ENCODE measurements around the gene ZIC5. TPM values are rescaled to one million over a fixed set of nuclear protein-coding genes. Genes with fewer than 3 reads are reported as not detected.
"Not testable (repeated sequence)": the region's sequence is repeated elsewhere in the genome, so short reads cannot be mapped to it uniquely, and the experiment has no call there.

ZIC5 gene
- total RNA-seq, 2 experiments from 2014 or later, result not detected

DNA sequence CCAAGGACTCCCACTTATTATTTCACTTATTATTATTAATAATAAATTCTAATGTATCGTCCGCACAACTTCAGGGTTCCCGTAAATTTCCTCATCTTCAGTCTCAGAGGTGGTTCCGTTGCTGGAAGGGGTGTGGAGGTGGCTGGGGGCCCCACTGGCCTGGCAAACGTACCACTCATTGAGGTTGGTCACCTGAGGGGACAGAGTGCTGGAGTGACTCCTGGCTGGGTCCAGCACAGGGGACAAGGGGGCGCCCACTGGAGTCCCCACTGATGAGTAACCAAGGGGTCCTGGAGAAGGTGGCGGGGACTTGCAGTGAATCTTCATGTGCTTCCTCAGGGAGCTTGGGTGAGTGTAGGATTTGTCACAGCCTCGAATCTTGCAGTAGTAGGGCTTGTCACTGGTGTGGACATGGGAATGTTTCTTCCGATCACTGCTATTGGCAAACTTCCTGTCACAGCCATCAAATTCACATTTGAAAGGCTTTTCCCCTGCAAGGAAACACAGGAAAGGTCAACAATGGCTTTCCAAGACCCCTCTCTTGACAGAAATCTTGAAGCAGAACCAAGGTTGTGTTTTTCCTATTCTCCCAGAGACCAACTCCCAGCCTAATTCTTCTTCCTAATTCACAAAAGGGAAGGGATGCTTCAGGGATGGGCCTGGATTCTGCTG is 6.1 kb downstream of the ZIC5 start:
- ChIA-PET CTCF (no interaction called here), POLR2A (no interaction called here)

GRCh38 chr13:99963816-99964339 is 7.7 kb downstream of the ZIC5 start:
- ChIA-PET CTCF (no interaction called here), POLR2A (no interaction called here)

- POLR2A ChIA-PET, result no interaction called here
- CTCF ChIA-PET, result no interaction called here
Measured at GRCh38 chr13:99962242-99962641, 9.3 kb downstream of the ZIC5 start.

GRCh38 chr13:99961636-99962035 is 9.9 kb downstream of the ZIC5 start:
- ChIA-PET POLR2A (no interaction called here), CTCF (no interaction called here)

DNA sequence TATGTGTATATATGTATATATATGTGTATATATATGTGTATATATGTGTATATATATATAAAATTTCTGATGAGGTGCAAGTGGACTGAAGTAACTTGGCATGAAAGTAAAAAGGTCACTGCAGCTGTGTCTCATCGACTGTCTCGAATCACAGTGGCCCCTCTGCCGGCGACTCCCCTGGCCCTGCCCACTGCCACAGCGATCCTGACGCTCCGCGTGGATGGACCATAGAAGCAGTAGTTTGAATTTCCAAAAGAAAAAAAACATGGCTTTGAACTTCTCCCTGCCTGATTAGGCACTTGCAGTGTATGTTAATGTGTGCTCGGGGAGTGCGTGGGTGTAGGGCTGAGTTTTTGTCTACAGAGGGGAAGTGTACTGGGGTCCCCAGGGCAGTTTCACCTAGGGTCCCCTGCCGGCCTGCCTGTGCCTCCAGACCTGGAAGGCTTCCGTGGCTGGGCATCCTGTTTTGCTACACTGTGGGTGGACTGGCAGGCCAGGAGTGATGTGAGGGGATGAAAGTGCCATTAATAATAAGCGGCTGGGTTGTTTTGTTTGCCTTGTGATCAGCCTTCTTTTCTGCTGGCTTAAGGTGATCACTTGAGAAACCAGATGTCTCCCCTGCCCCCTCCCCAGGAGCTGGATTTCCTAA is 10.8 kb downstream of the ZIC5 start:
- ChIA-PET POLR2A (no interaction called here), CTCF (no interaction called here)

- CTCF ChIA-PET, result no interaction called here
- POLR2A ChIA-PET, result no interaction called here
Measured at GRCh38 chr13:99959540-99960230, 11.9 kb downstream of the ZIC5 start.

DNA sequence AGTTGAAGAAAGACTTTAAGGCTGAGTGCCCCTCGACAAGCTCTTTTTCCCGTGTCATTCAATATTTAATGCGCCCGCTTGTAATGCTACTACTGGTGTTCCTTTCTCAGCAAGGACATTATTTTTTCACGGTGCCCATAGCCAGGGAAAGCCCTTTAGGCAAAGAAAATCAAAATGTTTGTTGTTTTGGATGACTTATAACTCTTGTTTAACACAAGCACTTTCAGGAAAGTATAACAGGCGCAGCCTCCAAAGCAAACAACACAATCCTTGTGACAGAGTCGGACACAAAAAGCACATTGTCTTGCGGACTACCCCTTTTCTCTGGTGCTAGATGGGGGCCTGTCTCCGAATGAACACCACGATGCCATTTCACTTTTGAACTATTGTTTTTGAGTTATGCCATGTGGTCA is 12.4 kb downstream of the ZIC5 start:
- ChIA-PET POLR2A (interaction anchor here (0.6 kb wide), 1 partner anchor 84 kb away, joined by 3 read pairs; no protein-coding TSS in a partner anchor), CTCF (no interaction called here)

GRCh38 chr13:99958406-99959126 is 13.0 kb downstream of the ZIC5 start:
- ChIA-PET POLR2A (interaction anchor here (0.6 kb wide), 1 partner anchor 85 kb away, joined by 3 read pairs; no protein-coding TSS in a partner anchor), CTCF (no interaction called here)

DNA sequence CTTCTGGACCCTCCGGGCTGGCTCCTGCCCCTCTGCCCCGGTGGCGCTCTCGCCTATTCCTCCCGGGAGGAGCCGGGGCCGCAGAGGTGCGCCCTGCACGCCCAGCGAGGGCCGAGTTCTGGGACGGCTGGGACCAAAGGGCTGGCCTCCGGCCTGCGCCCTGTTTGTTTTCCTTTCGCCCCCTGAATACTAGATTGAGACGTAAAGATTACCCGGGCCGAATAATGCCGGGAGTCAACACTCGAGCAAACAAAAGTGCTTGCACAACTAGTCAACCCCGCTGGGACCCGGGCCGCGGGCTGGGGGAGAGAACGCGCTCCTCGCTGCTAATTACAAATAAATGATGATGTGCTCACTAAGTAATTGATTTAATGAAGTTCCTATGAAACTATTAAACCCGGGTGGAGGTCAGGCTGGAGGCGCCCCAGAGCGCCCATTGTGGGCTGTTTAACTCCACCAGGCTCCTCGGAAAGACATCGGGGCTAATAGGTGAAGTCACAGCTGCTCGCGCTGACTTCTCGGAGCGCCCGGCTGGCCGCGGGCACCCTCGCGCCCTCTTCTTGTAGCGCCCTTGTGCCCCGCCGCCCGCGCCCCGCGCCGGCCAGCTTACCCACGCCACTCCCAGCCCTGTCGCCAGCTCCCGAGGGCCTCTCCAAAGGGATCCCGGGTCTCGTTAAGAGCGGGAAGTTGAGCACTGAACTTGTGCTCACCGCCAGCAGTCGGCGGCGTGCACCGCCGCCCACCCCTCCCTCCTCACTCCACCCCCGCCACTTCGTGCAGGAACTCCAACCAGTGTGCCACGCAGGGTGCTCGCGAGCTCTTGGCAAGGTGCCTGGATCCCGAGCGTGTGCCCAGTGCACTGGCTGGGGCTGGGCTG is 14.9 kb downstream of the ZIC5 start:
- ChIA-PET POLR2A (no interaction called here), CTCF (interaction anchor here (1.4 kb wide), 1 partner anchor 21 kb away, joined by 3 read pairs; no protein-coding TSS in a partner anchor)

GRCh38 chr13:99955747-99956472 is 15.7 kb downstream of the ZIC5 start:
- CTCF ChIA-PET, result interaction anchor here (1.4 kb wide), 1 partner anchor 20 kb away, joined by 3 read pairs; no protein-coding TSS in a partner anchor
- POLR2A ChIA-PET, result no interaction called here

- CTCF ChIA-PET, result interaction anchor here (1.4 kb wide), 1 partner anchor 20 kb away, joined by 3 read pairs; no protein-coding TSS in a partner anchor
- POLR2A ChIA-PET, result no interaction called here
Measured at GRCh38 chr13:99955107-99955746, 16.3 kb downstream of the ZIC5 start.

DNA sequence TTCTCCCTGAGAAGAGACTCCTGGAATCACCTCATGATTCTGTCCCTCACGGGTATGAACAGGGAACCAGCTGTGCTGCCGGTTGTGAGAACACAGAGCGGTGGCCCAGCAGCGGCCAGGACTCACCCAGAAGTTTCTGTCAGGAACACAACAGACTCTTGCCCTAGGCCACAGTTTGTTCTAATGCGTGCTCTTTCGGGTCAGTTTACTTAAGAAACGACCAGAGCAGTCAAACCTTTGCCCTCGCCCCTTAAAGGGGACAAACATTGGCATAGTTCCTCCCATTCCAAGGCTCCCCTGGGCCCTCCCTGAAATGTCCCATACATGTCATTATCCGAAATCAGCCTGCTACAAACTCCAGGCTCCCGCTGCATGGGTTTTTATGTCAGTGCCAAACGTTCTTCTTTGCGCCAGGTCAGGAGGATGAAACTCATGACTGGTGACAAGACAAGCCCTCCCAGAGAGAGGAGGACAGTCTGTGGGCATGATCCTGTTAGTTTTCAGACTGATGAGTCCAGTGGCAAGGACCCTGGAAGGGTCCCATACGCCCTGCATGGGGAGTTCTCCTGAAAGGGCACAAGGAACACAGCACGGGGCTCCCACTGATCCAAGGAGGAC is 18.3 kb downstream of the ZIC5 start:
- CTCF ChIA-PET, result interaction anchor here (1.3 kb wide), 1 partner anchor 282 kb away, joined by 4 read pairs; no protein-coding TSS in a partner anchor
- POLR2A ChIA-PET, result no interaction called here

DNA sequence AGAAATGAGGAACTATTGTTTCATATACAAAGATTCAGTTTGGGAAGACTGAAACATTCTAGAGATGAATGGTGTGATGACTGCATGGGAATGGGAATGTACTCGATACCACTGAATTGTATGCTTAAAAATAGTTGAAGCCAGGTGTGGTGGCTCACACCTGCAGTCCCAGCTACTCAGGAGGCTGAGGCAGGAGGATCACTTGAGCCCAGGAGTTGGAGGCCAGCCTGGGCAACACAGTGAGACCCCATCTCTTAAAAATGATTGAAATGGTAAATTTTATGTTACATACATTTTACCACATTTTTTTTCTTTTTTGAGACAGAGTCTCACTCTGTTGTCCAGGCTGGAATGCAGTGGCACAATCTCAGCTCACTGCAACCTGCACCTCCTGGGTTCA is 19.9 kb downstream of the ZIC5 start:
- POLR2A ChIA-PET, CTCF ChIA-PET: not testable (repeated sequence)

- ChIA-PET CTCF (no interaction called here), POLR2A (no interaction called here)
Measured at GRCh38 chr13:99949679-99950413, 21.7 kb downstream of the ZIC5 start.

- ChIA-PET POLR2A (no interaction called here), CTCF (no interaction called here)
Measured at GRCh38 chr13:99948907-99949678, 22.5 kb downstream of the ZIC5 start.

- POLR2A ChIA-PET, result no interaction called here
- CTCF ChIA-PET, result no interaction called here
Measured at GRCh38 chr13:99948411-99948810, 23.2 kb downstream of the ZIC5 start.
